NCI-H748 treated with DMSO at 0.1 percent for 48 hours (cell line): ENCODE results near the gene MXRA5.
A peak's percentile ranks its signal among the peaks of the same experiment; 100 is the strongest.
"Not testable (repeated sequence)": the region's sequence is repeated elsewhere in the genome, so short reads cannot be mapped to it uniquely, and the experiment has no call there.

Experiments
- DNase-seq: peaks from one replicate; lab custom pipeline; 2025; lab: John Stamatoyannopoulos, UW

Gene MXRA5

GRCh38 chrX:3343569-3343968, 2.9 kb downstream of the MXRA5 start:
- not testable (repeated sequence) for DNase-seq

GRCh38 chrX:3340016-3340415, 6.4 kb downstream of the MXRA5 start:
- no peak for DNase-seq

- no peak for DNase-seq
Measured at GRCh38 chrX:3326681-3327080, 19.8 kb downstream of the MXRA5 start.

- DNase-seq: no peak
Measured at GRCh38 chrX:3320471-3321046, 25.9 kb downstream of the MXRA5 start.

GRCh38 chrX:3317191-3317718, 29.2 kb downstream of the MXRA5 start:
- no peak for DNase-seq

GRCh38 chrX:3312109-3312508, 34.3 kb downstream of the MXRA5 start:
- no peak for DNase-seq

- DNase-seq: no peak
Measured at GRCh38 chrX:3307881-3308280, 38.6 kb downstream of the MXRA5 start.

- DNase-seq: no peak
Measured at GRCh38 chrX:3299636-3300035, 46.8 kb downstream of the MXRA5 start.

- no peak for DNase-seq
Measured at GRCh38 chrX:3295731-3296130, 50.7 kb downstream of the MXRA5 start.

- no peak for DNase-seq
Measured at GRCh38 chrX:3293251-3293650, 53.2 kb downstream of the MXRA5 start.

- DNase-seq: no peak
Measured at GRCh38 chrX:3290561-3290960, 55.9 kb downstream of the MXRA5 start.

GRCh38 chrX:3286196-3286945, 60.1 kb downstream of the MXRA5 start:
- no peak for DNase-seq

- no peak for DNase-seq
Measured at GRCh38 chrX:3280706-3281105, 65.7 kb downstream of the MXRA5 start.

GRCh38 chrX:3273668-3274067, 72.8 kb downstream of the MXRA5 start:
- not testable (repeated sequence) for DNase-seq

- no peak for DNase-seq
Measured at GRCh38 chrX:3271834-3272186, 74.6 kb downstream of the MXRA5 start.

GRCh38 chrX:3271183-3271833, 75.1 kb downstream of the MXRA5 start:
- DNase-seq: peak; percentile 25

- no peak for DNase-seq
Measured at GRCh38 chrX:3268829-3269228, 77.6 kb downstream of the MXRA5 start.

- no peak for DNase-seq
Measured at GRCh38 chrX:3263681-3264126, 82.7 kb downstream of the MXRA5 start.

GRCh38 chrX:3262901-3263300, 83.6 kb downstream of the MXRA5 start:
- DNase-seq: no peak
